GM18505 (cell line): ENCODE data around the gene NOX4.
"Not testable (repeated sequence)": the region's sequence is repeated elsewhere in the genome, so short reads cannot be mapped to it uniquely, and the experiment has no call there.

ENCODE experiments used
- ATAC-seq: cut with Tn5 transposase; IDR thresholded peaks from one replicate; pipeline ENCODE4 v1.9.1; 2021; ENCODE audit not compliant: unreplicated experiment
- POLR2A ChIP-seq: IDR thresholded peaks from 4 replicates; pipeline ENCODE4 v1.6.1; 2011; ENCODE audit warnings: borderline replicate concordance; ENCODE audit not compliant: insufficient read depth, insufficient read length; ENCODE audit errors: extremely low read depth

NOX4 gene

GRCh38 chr11:89441606-89442005 is 49.6 kb downstream of the NOX4 start:
- no peak for ATAC-seq
- no peak for TF ChIP-seq POLR2A

- TF ChIP-seq POLR2A, result no peak
- ATAC-seq, result no peak
Measured at GRCh38 chr11:89437317-89437716, 53.9 kb downstream of the NOX4 start.

- ATAC-seq, result no peak
- no peak for TF ChIP-seq POLR2A
Measured at GRCh38 chr11:89436071-89436470, 55.1 kb downstream of the NOX4 start.

- no peak for TF ChIP-seq POLR2A
- ATAC-seq, result no peak
Measured at GRCh38 chr11:89433278-89433677, 57.9 kb downstream of the NOX4 start.

- not testable (repeated sequence) for ATAC-seq
Measured at GRCh38 chr11:89432182-89432581, 59.0 kb downstream of the NOX4 start.

- not testable (repeated sequence) for ATAC-seq
Measured at GRCh38 chr11:89426501-89426900, 64.7 kb downstream of the NOX4 start.

- no peak for ATAC-seq
- no peak for TF ChIP-seq POLR2A
Measured at GRCh38 chr11:89421718-89422117, 69.5 kb downstream of the NOX4 start.

GRCh38 chr11:89420981-89421380 is 70.2 kb downstream of the NOX4 start:
- no peak for TF ChIP-seq POLR2A
- no peak for ATAC-seq

- ATAC-seq, result no peak
- TF ChIP-seq POLR2A, result no peak
Measured at GRCh38 chr11:89416961-89417360, 74.2 kb downstream of the NOX4 start.

- not testable (repeated sequence) for ATAC-seq
Measured at GRCh38 chr11:89411112-89411511, 80.1 kb downstream of the NOX4 start.

- ATAC-seq, result not testable (repeated sequence)
Measured at GRCh38 chr11:89410666-89411065, 80.5 kb downstream of the NOX4 start.

GRCh38 chr11:89408441-89408840 is 82.7 kb downstream of the NOX4 start:
- ATAC-seq, result not testable (repeated sequence)

GRCh38 chr11:89405629-89406028 is 85.5 kb downstream of the NOX4 start:
- no peak for TF ChIP-seq POLR2A
- ATAC-seq, result no peak

GRCh38 chr11:89391654-89392053 is 99.5 kb downstream of the NOX4 start:
- not testable (repeated sequence) for ATAC-seq

GRCh38 chr11:89387501-89387900 is 103.7 kb downstream of the NOX4 start:
- ATAC-seq, result not testable (repeated sequence)

GRCh38 chr11:89382986-89383385 is 108.2 kb downstream of the NOX4 start:
- ATAC-seq, result not testable (repeated sequence)
